HepG2 (cell line): ENCODE data around the gene PRRG3. TPM values are rescaled to one million over a fixed set of nuclear protein-coding genes. Genes with fewer than 3 reads are reported as not detected.

Experiments used
- ATAC-seq: fragments of 200-7000 bp; cut with Tn5 transposase; 3 replicates; pipeline ENCODE4 v1.9.1; 2020; ENCODE audit warnings: mild to moderate bottlenecking, moderate library complexity
- BruUV-seq: library from RNA; stranded (reverse); fragments of 400-500 nt; replicated peaks from 2 replicates; lab custom pipeline; 2021; lab: Mats Ljungman, UMichigan
- CTCF ChIA-PET: fragments of 300-600 bp; formaldehyde crosslinking; extraction: SDS; loops from one replicate; lab custom pipeline; 2021; ENCODE audit warnings: low total read pairs, inconsistent platforms, low intra/inter-chr PET ratio; lab: Yijun Ruan, JAX
- POLR2A ChIA-PET: fragments of 350-600 bp; sonication (Branson Sonifier 250); formaldehyde crosslinking; loops from one replicate; lab custom pipeline; 2020; ENCODE audit warnings: antibody characterized with exemption, inconsistent platforms; lab: Yijun Ruan, JAX
- DNase-seq: peaks from one replicate; pipeline ENCODE4 v3.0.0-alpha.2; 2015; ENCODE audit warnings: low spot score
- FAIRE-seq: peaks from 3 replicates; lab custom pipeline; 2011; peaks lifted over from hg19 to GRCh38; lab: Jason Lieb, UNC
- H2AFZ ChIP-seq: one replicate; pipeline ENCODE4 v1.6.1; 2011; ENCODE audit warnings: low read length, inconsistent platforms
- H3K27ac ChIP-seq: fragments of 300-600 bp; 3 replicates; pipeline ENCODE4 v1.8.0; 2011; ENCODE audit warnings: mixed run types, mild to moderate bottlenecking, mixed read lengths, low read length, inconsistent platforms; ENCODE audit not compliant: insufficient read depth; ENCODE audit errors: extremely low read length
- H3K27me3 ChIP-seq, 2 experiments: fragments of 200-600 bp in 1 of 2; 2 replicates in 1 of 2; 3 replicates in 1 of 2; pipeline versions ENCODE4 v1.6.0 to v1.8.0; 2011; ENCODE audit warnings: low read length in 2 of 2, mild to moderate bottlenecking in 2 of 2, moderate library complexity in 2 of 2, inconsistent platforms in 1 of 2; ENCODE audit not compliant: insufficient read depth in 2 of 2, control insufficient read depth in 1 of 2
- H3K36me3 ChIP-seq, 2 experiments: fragments of 200-600 bp in 1 of 2; replicated peaks in 1 of 2; 2 replicates in 1 of 2; 3 replicates in 1 of 2; pipeline versions ENCODE4 v1.5.1 to v1.8.0; 2011; ENCODE audit warnings: low read length in 2 of 2, inconsistent platforms in 1 of 2; ENCODE audit not compliant: insufficient read depth in 2 of 2, control insufficient read depth in 1 of 2
- H3K4me1 ChIP-seq: 2 replicates; pipeline ENCODE4 v1.5.1; 2012; ENCODE audit warnings: low read length, inconsistent platforms; ENCODE audit not compliant: insufficient read depth
- H3K4me2 ChIP-seq: 2 replicates; pipeline ENCODE4 v1.6.0; 2011; ENCODE audit warnings: low read depth, low read length, inconsistent platforms
- H3K4me3 ChIP-seq, 3 experiments: fragments of 200-600 bp in 1 of 3; sonication (generic), shearing (Covaris generic) in 1 of 3; replicated peaks in 1 of 3; 2 replicates each; pipeline ENCODE4 v1.5.1; 2011 to 2016; ENCODE audit warnings: low read length in 3 of 3, inconsistent platforms in 2 of 3, low read depth in 2 of 3, mild to moderate bottlenecking in 2 of 3, control low read depth in 1 of 3, mixed read lengths in 1 of 3; ENCODE audit not compliant: insufficient read depth in 1 of 3
- H3K79me2 ChIP-seq: one replicate; pipeline ENCODE4 v1.6.1; 2011; ENCODE audit warnings: low read length, inconsistent platforms; ENCODE audit not compliant: insufficient read depth
- H3K9ac ChIP-seq: 2 replicates; pipeline ENCODE4 v1.6.0; 2011; ENCODE audit warnings: mild to moderate bottlenecking, low read depth, low read length, inconsistent platforms; ENCODE audit not compliant: insufficient read depth
- H3K9me3 ChIP-seq: 2 replicates; pipeline ENCODE4 v1.5.1; 2012; ENCODE audit warnings: mild to moderate bottlenecking, low read length
- H4K20me1 ChIP-seq: 2 replicates; pipeline ENCODE4 v1.6.0; 2011; ENCODE audit warnings: inconsistent platforms, mild to moderate bottlenecking, low read length, moderate library complexity; ENCODE audit not compliant: insufficient read depth
- ISL2 ChIP-seq: sonication (generic); formaldehyde crosslinking; IDR thresholded peaks from 2 replicates; pipeline ENCODE4 v1.5.0; 2020; ENCODE audit warnings: missing genetic modification reagents
- SP140L ChIP-seq: sonication (generic); formaldehyde crosslinking; IDR thresholded peaks from 2 replicates; pipeline ENCODE4 v1.4.0; 2020; ENCODE audit warnings: missing genetic modification reagents, borderline replicate concordance
- SP4 ChIP-seq: sonication (generic); formaldehyde crosslinking; IDR thresholded peaks from 2 replicates; pipeline ENCODE4 v1.8.1; 2023; ENCODE audit warnings: mild to moderate bottlenecking, missing genetic modification reagents
- TEAD3 ChIP-seq: optimal IDR thresholded peaks from 2 replicates; pipeline ENCODE3; 2016; ENCODE audit warnings: borderline replicate concordance
- ZNF282 ChIP-seq: fragments of 450-650 bp; IDR thresholded peaks from 2 replicates; pipeline ENCODE4 v1.6.1; 2018; ENCODE audit not compliant: partially characterized antibody
- ZNF761 ChIP-seq: sonication (generic); formaldehyde crosslinking; conservative IDR thresholded peaks from 2 replicates; pipeline ENCODE4 v1.4.0; 2020; ENCODE audit warnings: mild to moderate bottlenecking, missing genetic modification reagents
- WGBS: methylation state at CpG from one replicate; pipeline ENCODE4 v1.1.6; 2017; ENCODE audit warnings: low lambda C conversion rate; 5-methylcytosine and 5-hydroxymethylcytosine counted together
- in situ Hi-C: cut with HindIII; loops from 2 replicates; pipeline ENCODE4 v1.10.0; 2017; ENCODE audit warnings: low pct_unique_long_range_greater_than_20kb; ENCODE audit not compliant: extremely low pct_ligation_motif_present
- intact Hi-C: fragments of 100-400 bp; cut with micrococcal nuclease; formaldehyde crosslinking; loops from one replicate; pipeline ENCODE4 v1.10.0; 2022; ENCODE audit not compliant: unreplicated experiment
- polyA plus RNA-seq, 8 experiments: library from polyadenylated mRNA; depleted of rRNA in 3 of 8; stranded (reverse) in 7 of 8; unstranded in 1 of 8; fragments of >200 nt; fragmentation: Illumina TruSeq in 4 of 8; extraction: Trizol in 4 of 8; gene quantifications; 2 replicates each; pipeline versions ENCODE4 v1.2.1 to v1.2.3, GENCODE V29; 2011 to 2016; ENCODE audit warnings: low read depth in 4 of 8, missing spikeins in 1 of 8, mixed read lengths in 1 of 8; ENCODE audit not compliant: insufficient read depth in 1 of 8
- total RNA-seq, 5 experiments: library from RNA; depleted of rRNA; stranded (reverse); fragments of >200 nt; fragmentation: Illumina TruSeq; extraction: Trizol; gene quantifications; 2 replicates each; pipeline ENCODE4 v1.2.3, GENCODE V29; 2016; ENCODE audit warnings: low read depth in 1 of 5
- TF ChIP-seq, protein P1 (sequence below): sonication (generic); formaldehyde crosslinking; IDR thresholded peaks from 2 replicates; pipeline ENCODE4 v1.8.0; 2022; ENCODE audit warnings: mild to moderate bottlenecking, missing genetic modification reagents, moderate library complexity
- TF ChIP-seq, protein P2 (sequence below): sonication (generic); formaldehyde crosslinking; conservative IDR thresholded peaks from 2 replicates; pipeline ENCODE4 v1.5.0; 2020; ENCODE audit warnings: missing genetic modification reagents

PRRG3 gene
- total and polyA plus RNA-seq, 2 of the 13 experiments (the other 11 are each of a cell fraction or from before 2014, with no cell fraction given), result not detected

GRCh38 chrX:151700581-151700980, 5.3 kb downstream of the PRRG3 start:
- DNase-seq, result no peak
- H3K36me3 ChIP-seq, result no peaks in the 10 kb centered on the region
- no peaks in the 10 kb centered on the region for H3K79me2 ChIP-seq
- no peaks in the 10 kb centered on the region for H4K20me1 ChIP-seq
- no TSS peak for BruUV-seq
- ChIA-PET POLR2A (no interaction called here), CTCF (no interaction called here)
- WGBS, result no CpG with 5 or more reads among the region's 16 CpGs
- no peak overlapping the region for H3K27ac ChIP-seq
- ATAC-seq, result no peak
- FAIRE-seq, result no peak
- no peak for TF ChIP-seq ZNF761
- TF ChIP-seq ISL2 (CRISPR knock-in tag), result no peak
- TF ChIP-seq, protein P1, sequence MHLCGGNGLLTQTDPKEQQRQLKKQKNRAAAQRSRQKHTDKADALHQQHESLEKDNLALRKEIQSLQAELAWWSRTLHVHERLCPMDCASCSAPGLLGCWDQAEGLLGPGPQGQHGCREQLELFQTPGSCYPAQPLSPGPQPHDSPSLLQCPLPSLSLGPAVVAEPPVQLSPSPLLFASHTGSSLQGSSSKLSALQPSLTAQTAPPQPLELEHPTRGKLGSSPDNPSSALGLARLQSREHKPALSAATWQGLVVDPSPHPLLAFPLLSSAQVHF (CRISPR knock-in tag), result no peak
- TF ChIP-seq SP140L (CRISPR knock-in tag), result no peak
- TF ChIP-seq ZNF282, result no peak
- TF ChIP-seq TEAD3 (CRISPR knock-in tag), result no peak
- TF ChIP-seq SP4 (CRISPR knock-in tag), result no peak
- TF ChIP-seq, protein P2, sequence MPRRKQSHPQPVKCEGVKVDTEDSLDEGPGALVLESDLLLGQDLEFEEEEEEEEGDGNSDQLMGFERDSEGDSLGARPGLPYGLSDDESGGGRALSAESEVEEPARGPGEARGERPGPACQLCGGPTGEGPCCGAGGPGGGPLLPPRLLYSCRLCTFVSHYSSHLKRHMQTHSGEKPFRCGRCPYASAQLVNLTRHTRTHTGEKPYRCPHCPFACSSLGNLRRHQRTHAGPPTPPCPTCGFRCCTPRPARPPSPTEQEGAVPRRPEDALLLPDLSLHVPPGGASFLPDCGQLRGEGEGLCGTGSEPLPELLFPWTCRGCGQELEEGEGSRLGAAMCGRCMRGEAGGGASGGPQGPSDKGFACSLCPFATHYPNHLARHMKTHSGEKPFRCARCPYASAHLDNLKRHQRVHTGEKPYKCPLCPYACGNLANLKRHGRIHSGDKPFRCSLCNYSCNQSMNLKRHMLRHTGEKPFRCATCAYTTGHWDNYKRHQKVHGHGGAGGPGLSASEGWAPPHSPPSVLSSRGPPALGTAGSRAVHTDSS, result no peak
- H3K9me3 ChIP-seq, result no peaks in the 10 kb centered on the region
- no peak overlapping the region for H2AFZ ChIP-seq
- in situ Hi-C loops, result no loop called here
- H3K4me3 ChIP-seq, result no peak overlapping the region
- H3K27me3 ChIP-seq, result no peaks in the 10 kb centered on the region
- intact Hi-C loops, result no loop called here
- H3K9ac ChIP-seq, result no peak overlapping the region
- no peak overlapping the region for H3K4me2 ChIP-seq
- H3K4me1 ChIP-seq, result no peaks in the 10 kb centered on the region
